Measurements from ENCODE around the gene RELCH.

The RELCH gene

DNA sequence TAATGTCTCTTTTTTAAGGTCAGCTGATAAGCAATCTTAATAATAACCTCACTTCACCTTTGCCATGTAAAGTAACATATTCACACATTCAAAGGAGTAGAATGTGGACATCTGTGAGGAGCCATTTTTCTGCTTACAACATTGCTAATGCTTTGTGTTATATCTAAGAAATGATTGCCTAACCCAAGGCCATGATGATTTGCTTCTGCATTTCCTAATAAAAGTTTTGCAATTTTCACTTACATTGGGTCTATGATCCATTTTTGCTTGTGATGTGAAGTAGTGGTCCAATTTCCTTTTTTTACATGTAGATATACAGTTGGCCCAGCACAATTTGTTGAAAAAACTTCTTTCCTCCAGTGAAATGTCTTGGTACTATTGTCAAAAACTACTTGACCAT, 22.0 kb downstream of the RELCH start:
- Histone ChIP-seq H3K4me2 (no peak overlapping the region), H3K27me3 (ENCODE audit: insufficient read depth, low read depth) (no peaks in the 10 kb centered on the region), H4K20me1 (ENCODE audit: insufficient read depth) (0 out of 2 replicates have a peak, but pooled peaks cover 3% of the 10 kb centered on the region), H3K36me3 (ENCODE audit: insufficient read depth) (no peaks in the 10 kb centered on the region), H2AFZ (ENCODE audit: low read depth) (no peak overlapping the region), H3K4me1 (ENCODE audit: low read depth, poor library complexity, severe bottlenecking) (peaks cover 9% of the 10 kb centered on the region), H3K79me2 (ENCODE audit: insufficient read depth, low read depth) (peaks cover 66% of the 10 kb centered on the region; the same call in 1 of the 2 replicates), H3K27ac (no peak overlapping the region), H3K4me3 (IDR thresholded peaks at IDR 0.05; ENCODE audit: insufficient read depth, low read depth, low read length) (no peak overlapping the region), H3K9ac (no peak overlapping the region)
- TF ChIP-seq, protein P1, sequence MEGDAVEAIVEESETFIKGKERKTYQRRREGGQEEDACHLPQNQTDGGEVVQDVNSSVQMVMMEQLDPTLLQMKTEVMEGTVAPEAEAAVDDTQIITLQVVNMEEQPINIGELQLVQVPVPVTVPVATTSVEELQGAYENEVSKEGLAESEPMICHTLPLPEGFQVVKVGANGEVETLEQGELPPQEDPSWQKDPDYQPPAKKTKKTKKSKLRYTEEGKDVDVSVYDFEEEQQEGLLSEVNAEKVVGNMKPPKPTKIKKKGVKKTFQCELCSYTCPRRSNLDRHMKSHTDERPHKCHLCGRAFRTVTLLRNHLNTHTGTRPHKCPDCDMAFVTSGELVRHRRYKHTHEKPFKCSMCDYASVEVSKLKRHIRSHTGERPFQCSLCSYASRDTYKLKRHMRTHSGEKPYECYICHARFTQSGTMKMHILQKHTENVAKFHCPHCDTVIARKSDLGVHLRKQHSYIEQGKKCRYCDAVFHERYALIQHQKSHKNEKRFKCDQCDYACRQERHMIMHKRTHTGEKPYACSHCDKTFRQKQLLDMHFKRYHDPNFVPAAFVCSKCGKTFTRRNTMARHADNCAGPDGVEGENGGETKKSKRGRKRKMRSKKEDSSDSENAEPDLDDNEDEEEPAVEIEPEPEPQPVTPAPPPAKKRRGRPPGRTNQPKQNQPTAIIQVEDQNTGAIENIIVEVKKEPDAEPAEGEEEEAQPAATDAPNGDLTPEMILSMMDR (conservative IDR thresholded peaks at IDR 0.05; ENCODE audit: low read depth, low read length), result no peak

DNA sequence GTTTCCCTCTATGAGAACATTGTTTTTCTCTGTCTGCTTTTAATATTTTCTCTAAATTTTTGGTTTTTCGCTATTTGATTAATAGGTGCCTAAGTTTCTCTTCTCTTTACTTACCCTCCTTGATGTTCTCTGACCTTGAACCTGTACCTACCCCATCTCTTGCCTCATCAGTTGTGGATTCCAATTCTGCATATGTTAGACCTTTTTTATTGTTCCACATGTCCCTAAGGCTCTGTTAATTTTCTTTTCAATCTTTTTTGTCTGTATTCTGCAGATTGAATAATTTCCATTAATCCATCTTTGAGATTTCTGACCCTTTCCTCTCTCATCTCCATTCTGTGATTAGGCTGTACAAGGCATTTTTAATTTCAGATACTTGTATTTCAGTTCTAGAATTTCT, 23.1 kb downstream of the RELCH start:
- TF ChIP-seq, protein P1 (conservative IDR thresholded peaks at IDR 0.05; ENCODE audit: low read depth, low read length), result no peak
- H3K36me3 ChIP-seq (ENCODE audit: insufficient read depth), result no peaks in the 10 kb centered on the region
- H3K4me1 ChIP-seq (ENCODE audit: low read depth, poor library complexity, severe bottlenecking), result peaks cover 9% of the 10 kb centered on the region
- H3K4me2 ChIP-seq, result no peak overlapping the region
- H3K4me3 ChIP-seq (IDR thresholded peaks at IDR 0.05; ENCODE audit: insufficient read depth, low read depth, low read length), result no peak overlapping the region
- H3K9ac ChIP-seq, result no peak overlapping the region
- no peaks in the 10 kb centered on the region for H3K27me3 ChIP-seq (ENCODE audit: insufficient read depth, low read depth)
- H3K27ac ChIP-seq, result no peak overlapping the region
- H4K20me1 ChIP-seq (ENCODE audit: insufficient read depth), result 0 out of 2 replicates have a peak, but pooled peaks cover 3% of the 10 kb centered on the region
- H2AFZ ChIP-seq (ENCODE audit: low read depth), result no peak overlapping the region
- H3K79me2 ChIP-seq (ENCODE audit: insufficient read depth, low read depth), result peaks cover 57% of the 10 kb centered on the region; the same call in 1 of the 2 replicates

DNA sequence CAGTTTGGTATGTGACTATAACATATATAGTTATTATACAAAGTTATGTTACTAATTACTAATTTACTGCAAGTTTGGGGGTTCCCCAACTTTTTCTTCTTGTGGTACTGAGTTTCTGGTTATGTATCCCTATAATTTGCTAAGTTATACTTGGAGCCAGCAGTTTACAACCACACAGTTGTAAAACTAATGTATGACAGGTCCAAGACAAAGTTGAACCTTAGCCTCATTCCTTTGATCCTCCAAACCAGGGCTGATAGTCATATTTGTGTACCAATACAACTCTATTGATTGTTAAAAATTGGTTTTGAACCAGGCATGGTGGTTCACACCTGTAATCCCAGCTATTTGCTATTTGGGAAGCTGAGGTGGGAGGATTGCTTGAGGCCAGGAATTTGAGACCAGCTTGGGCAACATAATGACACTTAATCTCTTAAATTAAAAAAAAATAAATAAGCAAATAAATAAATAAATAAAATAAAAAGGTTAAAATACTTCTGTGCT, 24.3 kb downstream of the RELCH start:
- TF ChIP-seq, protein P1 (conservative IDR thresholded peaks at IDR 0.05; ENCODE audit: low read depth, low read length), result no peak
- Histone ChIP-seq H3K79me2 (ENCODE audit: insufficient read depth, low read depth) (peaks cover 44% of the 10 kb centered on the region; the same call in 1 of the 2 replicates), H3K4me3 (IDR thresholded peaks at IDR 0.05; ENCODE audit: insufficient read depth, low read depth, low read length) (no peak overlapping the region), H3K4me1 (ENCODE audit: low read depth, poor library complexity, severe bottlenecking) (peaks cover 9% of the 10 kb centered on the region), H2AFZ (ENCODE audit: low read depth) (no peak overlapping the region), H3K27ac (no peak overlapping the region), H3K4me2 (no peak overlapping the region), H3K9ac (no peak overlapping the region), H3K36me3 (ENCODE audit: insufficient read depth) (no peaks in the 10 kb centered on the region), H3K27me3 (ENCODE audit: insufficient read depth, low read depth) (no peaks in the 10 kb centered on the region), H4K20me1 (ENCODE audit: insufficient read depth) (no peaks in the 10 kb centered on the region)

DNA sequence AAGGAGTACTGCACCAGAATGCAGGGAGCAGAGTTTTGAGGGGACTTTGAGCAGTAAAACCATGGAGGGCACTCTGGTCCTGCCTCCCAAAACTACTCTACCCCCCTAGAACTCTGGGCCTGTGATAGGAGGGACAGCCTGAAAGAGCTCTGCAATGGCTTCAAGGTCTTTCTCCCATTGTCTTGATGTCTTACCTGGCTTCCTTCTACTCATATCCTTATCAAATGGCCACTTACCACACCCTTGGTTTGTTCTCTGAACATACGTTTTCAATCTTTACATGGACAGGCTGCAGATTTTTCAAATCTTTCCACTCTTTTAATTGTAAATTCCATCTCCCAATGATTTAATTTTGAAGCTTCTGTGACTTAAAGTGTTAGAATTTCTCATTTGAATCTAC, 27.7 kb downstream of the RELCH start:
- no peaks in the 10 kb centered on the region for H3K36me3 ChIP-seq (ENCODE audit: insufficient read depth)
- TF ChIP-seq, protein P1 (conservative IDR thresholded peaks at IDR 0.05; ENCODE audit: low read depth, low read length), result no peak
- no peak overlapping the region for H3K4me3 ChIP-seq (IDR thresholded peaks at IDR 0.05; ENCODE audit: insufficient read depth, low read depth, low read length)
- H2AFZ ChIP-seq (ENCODE audit: low read depth), result no peak overlapping the region
- H3K79me2 ChIP-seq (ENCODE audit: insufficient read depth, low read depth), result peaks cover 33% of the 10 kb centered on the region; the same call in 1 of the 2 replicates
- no peak overlapping the region for H3K4me2 ChIP-seq
- no peak overlapping the region for H3K9ac ChIP-seq
- H3K27me3 ChIP-seq (ENCODE audit: insufficient read depth, low read depth), result no peaks in the 10 kb centered on the region
- peaks cover 15% of the 10 kb centered on the region for H3K4me1 ChIP-seq (ENCODE audit: low read depth, poor library complexity, severe bottlenecking)
- no peak overlapping the region for H3K27ac ChIP-seq
- no peaks in the 10 kb centered on the region for H4K20me1 ChIP-seq (ENCODE audit: insufficient read depth)

All from KMS-11 (cell line).